Mesothelial cell of epicardium (in vitro differentiated cells): ENCODE data around the gene TACC2. TPM values are rescaled to one million over a fixed set of nuclear protein-coding genes. Genes with fewer than 3 reads are reported as not detected.

Experiments
- DNase-seq, 2 experiments: peaks; one replicate each; pipeline ENCODE4 v3.0.0; 2021; ENCODE audit warnings: low spot score in 2 of 2; ENCODE audit not compliant: unreplicated experiment in 2 of 2
- H3K27ac Mint-ChIP-seq: 2 replicates; pipeline ENCODE4 v1.8.0; 2021; ENCODE audit warnings: mixed read lengths
- H3K27me3 Mint-ChIP-seq: 2 replicates; pipeline ENCODE4 v1.8.0; 2021; ENCODE audit warnings: low read depth, mixed read lengths
- H3K36me3 Mint-ChIP-seq: 2 replicates; pipeline ENCODE4 v1.8.0; 2021; ENCODE audit warnings: mixed read lengths
- H3K4me1 Mint-ChIP-seq: 2 replicates; pipeline ENCODE4 v1.8.0; 2021; ENCODE audit warnings: mixed read lengths
- H3K4me3 Mint-ChIP-seq: 2 replicates; pipeline ENCODE4 v1.8.0; 2021; ENCODE audit warnings: mild to moderate bottlenecking, moderate library complexity, mixed read lengths
- H3K9me3 Mint-ChIP-seq: 2 replicates; pipeline ENCODE4 v1.8.0; 2021; ENCODE audit warnings: mixed read lengths
- CTCF ChIP-seq: fragments of 200-600 bp; sonication (generic); IDR thresholded peaks from one replicate; pipeline ENCODE4 v1.5.0; 2021; ENCODE audit warnings: antibody characterized with exemption; ENCODE audit not compliant: unreplicated experiment
- total RNA-seq: library from RNA; stranded (reverse); gene quantifications from 3 replicates; pipeline ENCODE4 v1.2.1, GENCODE V29; 2021

TACC2 gene
- total RNA-seq, 1 donor from 2014 or later, result 25.5 TPM

GRCh38 chr10:122097935-122098334 is 109.0 kb downstream of the TACC2 start:
- Mint-ChIP-seq H3K4me3 (no peak overlapping the region), H3K27me3 (peaks cover 36% of the 10 kb centered on the region), H3K9me3 (no peaks in the 10 kb centered on the region), H3K27ac (no peak overlapping the region), H3K36me3 (no peaks in the 10 kb centered on the region), H3K4me1 (no peaks in the 10 kb centered on the region)
- no peak for TF ChIP-seq CTCF
- DNase-seq, result no peak

- no peaks in the 10 kb centered on the region for H3K4me1 Mint-ChIP-seq
- H3K27ac Mint-ChIP-seq, result no peak overlapping the region
- H3K27me3 Mint-ChIP-seq, result peaks cover 35% of the 10 kb centered on the region
- no peaks in the 10 kb centered on the region for H3K9me3 Mint-ChIP-seq
- no peak overlapping the region for H3K4me3 Mint-ChIP-seq
- no peak for TF ChIP-seq CTCF
- H3K36me3 Mint-ChIP-seq, result no peaks in the 10 kb centered on the region
- DNase-seq, result no peak
These were observed 110.0 kb downstream of the TACC2 start for GRCh38 chr10:122098924-122099323.

GRCh38 chr10:122099562-122099961 is 110.6 kb downstream of the TACC2 start:
- no peaks in the 10 kb centered on the region for H3K36me3 Mint-ChIP-seq
- no peak overlapping the region for H3K27ac Mint-ChIP-seq
- peaks cover 33% of the 10 kb centered on the region for H3K27me3 Mint-ChIP-seq
- no peaks in the 10 kb centered on the region for H3K9me3 Mint-ChIP-seq
- no peaks in the 10 kb centered on the region for H3K4me1 Mint-ChIP-seq
- H3K4me3 Mint-ChIP-seq, result no peak overlapping the region
- no peak for DNase-seq
- TF ChIP-seq CTCF, result no peak

DNA sequence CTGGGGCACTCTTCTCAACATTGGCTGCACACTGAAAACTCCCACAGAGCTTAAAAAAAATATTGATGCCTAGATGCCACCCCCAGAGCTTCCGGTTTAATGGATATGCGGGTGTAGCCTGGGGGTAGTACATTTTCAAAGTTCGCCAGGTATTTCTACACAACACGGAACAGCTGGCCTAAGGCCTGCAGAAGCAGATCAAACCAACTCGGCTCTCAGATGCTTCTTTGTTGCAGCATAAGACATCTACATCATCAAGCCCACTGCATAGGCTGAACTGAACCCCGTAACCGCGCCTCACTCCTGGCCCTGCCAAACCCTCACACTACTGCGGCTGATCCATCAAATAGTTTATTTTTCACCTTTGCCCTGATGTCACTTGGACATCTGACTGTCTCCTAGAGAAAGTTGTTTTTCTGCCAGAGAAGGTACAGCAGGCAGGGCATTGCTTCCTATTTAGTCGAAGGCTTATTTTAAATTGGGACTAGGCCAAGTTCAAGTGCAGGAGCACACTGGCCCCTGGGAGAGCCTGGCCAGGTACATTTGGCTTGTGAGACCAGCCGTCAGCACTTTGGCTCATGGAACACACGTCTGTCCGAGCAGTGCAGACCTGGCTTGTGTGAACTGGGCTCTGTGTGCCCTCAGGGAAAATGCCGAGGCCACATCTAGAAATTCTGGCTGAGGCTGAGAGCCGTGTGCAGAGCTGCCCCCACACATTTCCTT is 113.3 kb downstream of the TACC2 start:
- Mint-ChIP-seq H3K4me1 (no peaks in the 10 kb centered on the region), H3K4me3 (no peak overlapping the region), H3K27me3 (peaks cover 26% of the 10 kb centered on the region), H3K36me3 (no peaks in the 10 kb centered on the region), H3K9me3 (no peaks in the 10 kb centered on the region), H3K27ac (no peak overlapping the region)
- DNase-seq, result no peak
- no peak for TF ChIP-seq CTCF

DNA sequence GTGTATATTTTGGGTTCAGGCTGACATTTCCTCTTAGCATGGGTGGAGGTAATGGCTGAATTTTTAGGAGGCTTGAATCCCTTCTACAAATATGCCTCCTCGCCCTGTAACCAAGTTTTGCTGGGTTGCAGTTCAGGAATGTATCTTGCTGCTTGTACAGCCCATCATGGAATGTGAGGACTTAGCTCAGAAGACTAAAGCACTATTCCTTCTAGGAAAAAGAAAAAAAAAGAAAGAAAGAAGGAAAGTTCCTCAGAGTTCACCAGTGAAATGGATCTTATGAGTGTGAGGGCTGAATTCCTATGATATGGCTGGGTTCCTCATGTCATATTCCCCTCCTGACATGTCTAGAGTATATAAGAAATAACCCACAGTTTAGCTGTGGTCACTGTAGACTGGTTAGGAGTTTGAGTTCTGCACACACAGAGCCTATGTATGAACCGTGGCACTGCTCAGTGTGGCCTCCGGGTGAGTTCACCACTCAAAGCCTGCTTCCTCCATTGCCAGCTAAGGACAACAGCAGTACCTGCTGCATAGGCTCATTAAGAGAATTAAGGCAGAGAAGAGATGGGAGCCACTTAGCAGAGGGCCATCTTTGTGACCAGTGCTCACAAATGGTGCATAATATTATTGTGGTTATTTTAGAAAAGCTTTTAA is 114.0 kb downstream of the TACC2 start:
- no peak overlapping the region for H3K27ac Mint-ChIP-seq
- peaks cover 20% of the 10 kb centered on the region for H3K27me3 Mint-ChIP-seq
- H3K9me3 Mint-ChIP-seq, result no peaks in the 10 kb centered on the region

More for the DNA sequence above, 114.0 kb downstream of the TACC2 start:
- no peak for DNase-seq
- Mint-ChIP-seq H3K36me3 (no peaks in the 10 kb centered on the region), H3K4me1 (no peaks in the 10 kb centered on the region), H3K4me3 (no peak overlapping the region)
- TF ChIP-seq CTCF, result no peak
